A673 (cell line): ENCODE measurements around the gene CCSAP.

ENCODE experiments used
- EZH2 ChIP-seq: fragments of 200-600 bp; sonication (generic); IDR thresholded peaks from 2 replicates; pipeline ENCODE4 v1.6.1; 2017; ENCODE audit warnings: borderline replicate concordance, low read depth, mild to moderate bottlenecking, mixed read lengths, antibody characterized with exemption, low read length; ENCODE audit not compliant: poor library complexity, severe bottlenecking
- TF ChIP-seq, protein P1 (sequence below): fragments of 300-800, 200-600 bp; sonication (generic); conservative IDR thresholded peaks from 2 replicates; pipeline ENCODE4 v1.5.1; 2017; ENCODE audit warnings: low read depth, mild to moderate bottlenecking, antibody characterized with exemption, low read length, moderate library complexity, mixed read lengths

DNA sequence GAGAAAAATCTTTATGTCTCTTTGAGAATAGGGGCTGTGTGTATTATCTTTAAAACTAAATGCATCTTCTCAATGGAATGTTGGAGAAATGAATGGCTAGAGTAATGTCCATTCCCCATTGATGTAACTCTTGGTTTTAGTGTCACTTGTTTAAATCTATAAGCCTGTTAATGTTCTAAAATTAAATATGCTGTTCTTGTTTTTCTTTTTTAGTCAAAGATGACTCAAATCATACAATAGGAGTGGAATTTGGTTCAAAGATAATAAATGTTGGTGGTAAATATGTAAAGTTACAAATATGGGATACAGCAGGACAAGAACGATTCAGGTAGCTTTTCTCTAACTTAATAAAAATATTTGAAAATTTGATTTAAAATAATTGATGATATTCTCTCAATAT is 54.3 kb downstream of the CCSAP start:
- TF ChIP-seq, protein P1, sequence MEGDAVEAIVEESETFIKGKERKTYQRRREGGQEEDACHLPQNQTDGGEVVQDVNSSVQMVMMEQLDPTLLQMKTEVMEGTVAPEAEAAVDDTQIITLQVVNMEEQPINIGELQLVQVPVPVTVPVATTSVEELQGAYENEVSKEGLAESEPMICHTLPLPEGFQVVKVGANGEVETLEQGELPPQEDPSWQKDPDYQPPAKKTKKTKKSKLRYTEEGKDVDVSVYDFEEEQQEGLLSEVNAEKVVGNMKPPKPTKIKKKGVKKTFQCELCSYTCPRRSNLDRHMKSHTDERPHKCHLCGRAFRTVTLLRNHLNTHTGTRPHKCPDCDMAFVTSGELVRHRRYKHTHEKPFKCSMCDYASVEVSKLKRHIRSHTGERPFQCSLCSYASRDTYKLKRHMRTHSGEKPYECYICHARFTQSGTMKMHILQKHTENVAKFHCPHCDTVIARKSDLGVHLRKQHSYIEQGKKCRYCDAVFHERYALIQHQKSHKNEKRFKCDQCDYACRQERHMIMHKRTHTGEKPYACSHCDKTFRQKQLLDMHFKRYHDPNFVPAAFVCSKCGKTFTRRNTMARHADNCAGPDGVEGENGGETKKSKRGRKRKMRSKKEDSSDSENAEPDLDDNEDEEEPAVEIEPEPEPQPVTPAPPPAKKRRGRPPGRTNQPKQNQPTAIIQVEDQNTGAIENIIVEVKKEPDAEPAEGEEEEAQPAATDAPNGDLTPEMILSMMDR, result no peak
- TF ChIP-seq EZH2, result no peak
